ENCODE data around the gene SLC37A2. TPM values are rescaled to one million over a fixed set of nuclear protein-coding genes. Genes with fewer than 3 reads are reported as not detected.

Gene SLC37A2
- total RNA-seq, 1 experiment from 2014 or later, result not detected

GRCh38 chr11:125064070-125064469, 965 bp downstream of the SLC37A2 start:
- ChIA-PET CTCF (no interaction called here), POLR2A (ENCODE audit: low non-redundant PET) (interaction anchor here (0.6 kb wide), 1 partner anchor 226 kb away, joined by 3 read pairs; no protein-coding TSS in a partner anchor)
- Histone ChIP-seq H3K4me1 (ENCODE audit: insufficient read depth, low read length, poor library complexity, severe bottlenecking) (no peaks in the 10 kb centered on the region), H3K4me3 (ENCODE audit: low read depth, low read length, poor library complexity, severe bottlenecking) (no peak overlapping the region), H3K36me3 (ENCODE audit: insufficient read depth, low read length, poor library complexity, severe bottlenecking) (no peaks in the 10 kb centered on the region), H3K27me3 (replicated peaks; ENCODE audit: insufficient read depth, low read depth, low read length, poor library complexity) (peaks cover 64% of the 10 kb centered on the region), H3K27ac (ENCODE audit: low read depth, low read length, poor library complexity, severe bottlenecking) (no peak overlapping the region), H3K9me3 (ENCODE audit: low read depth, low read length, poor library complexity, severe bottlenecking) (no peaks in the 10 kb centered on the region)
- no TSS peak for BruUV-seq (replicated peaks)
- intact Hi-C loops (cut with micrococcal nuclease; ENCODE audit: unreplicated experiment), result no loop called here
- TF ChIP-seq EZH2 (IDR thresholded peaks at IDR 0.05; ENCODE audit: borderline replicate concordance, low read depth, low read length, poor library complexity, severe bottlenecking) (no peak), CTCF (conservative IDR thresholded peaks at IDR 0.05; ENCODE audit: low read depth, low read length) (no peak)
- no peak for DNase-seq (ENCODE audit: low spot score)

GRCh38 chr11:125068368-125068767, 5.3 kb downstream of the SLC37A2 start:
- no TSS peak for BruUV-seq (replicated peaks)
- DNase-seq (ENCODE audit: low spot score), result no peak
- Histone ChIP-seq H3K9me3 (ENCODE audit: low read depth, low read length, poor library complexity, severe bottlenecking) (no peaks in the 10 kb centered on the region), H3K27me3 (replicated peaks; ENCODE audit: insufficient read depth, low read depth, low read length, poor library complexity) (peaks cover 32% of the 10 kb centered on the region), H3K4me3 (ENCODE audit: low read depth, low read length, poor library complexity, severe bottlenecking) (no peak overlapping the region), H3K4me1 (ENCODE audit: insufficient read depth, low read length, poor library complexity, severe bottlenecking) (no peaks in the 10 kb centered on the region), H3K36me3 (ENCODE audit: insufficient read depth, low read length, poor library complexity, severe bottlenecking) (no peaks in the 10 kb centered on the region), H3K27ac (ENCODE audit: low read depth, low read length, poor library complexity, severe bottlenecking) (no peak overlapping the region)
- POLR2A ChIA-PET (ENCODE audit: low non-redundant PET), result no interaction called here
- CTCF ChIA-PET, result no interaction called here
- intact Hi-C loops (cut with micrococcal nuclease; ENCODE audit: unreplicated experiment), result no loop called here
- no peak for TF ChIP-seq EZH2 (IDR thresholded peaks at IDR 0.05; ENCODE audit: borderline replicate concordance, low read depth, low read length, poor library complexity, severe bottlenecking)
- no peak for TF ChIP-seq CTCF (conservative IDR thresholded peaks at IDR 0.05; ENCODE audit: low read depth, low read length)

- Histone ChIP-seq H3K4me1 (ENCODE audit: insufficient read depth, low read length, poor library complexity, severe bottlenecking) (no peaks in the 10 kb centered on the region), H3K27ac (ENCODE audit: low read depth, low read length, poor library complexity, severe bottlenecking) (no peak overlapping the region), H3K27me3 (replicated peaks; ENCODE audit: insufficient read depth, low read depth, low read length, poor library complexity) (peaks cover 25% of the 10 kb centered on the region), H3K9me3 (ENCODE audit: low read depth, low read length, poor library complexity, severe bottlenecking) (no peaks in the 10 kb centered on the region), H3K36me3 (ENCODE audit: insufficient read depth, low read length, poor library complexity, severe bottlenecking) (no peaks in the 10 kb centered on the region), H3K4me3 (ENCODE audit: low read depth, low read length, poor library complexity, severe bottlenecking) (no peak overlapping the region)
- intact Hi-C loops (cut with micrococcal nuclease; ENCODE audit: unreplicated experiment), result no loop called here
- no peak for TF ChIP-seq EZH2 (IDR thresholded peaks at IDR 0.05; ENCODE audit: borderline replicate concordance, low read depth, low read length, poor library complexity, severe bottlenecking)
- POLR2A ChIA-PET (ENCODE audit: low non-redundant PET), result no interaction called here
- BruUV-seq (replicated peaks), result no TSS peak
- CTCF ChIA-PET, result no interaction called here
- no peak for DNase-seq (ENCODE audit: low spot score)
Measured at GRCh38 chr11:125069008-125069407, 5.9 kb downstream of the SLC37A2 start.

- Histone ChIP-seq H3K36me3 (ENCODE audit: insufficient read depth, low read length, poor library complexity, severe bottlenecking) (no peaks in the 10 kb centered on the region), H3K27me3 (replicated peaks; ENCODE audit: insufficient read depth, low read depth, low read length, poor library complexity) (peaks cover 17% of the 10 kb centered on the region), H3K4me1 (ENCODE audit: insufficient read depth, low read length, poor library complexity, severe bottlenecking) (no peaks in the 10 kb centered on the region), H3K9me3 (ENCODE audit: low read depth, low read length, poor library complexity, severe bottlenecking) (no peaks in the 10 kb centered on the region), H3K27ac (ENCODE audit: low read depth, low read length, poor library complexity, severe bottlenecking) (no peak overlapping the region), H3K4me3 (ENCODE audit: low read depth, low read length, poor library complexity, severe bottlenecking) (no peak overlapping the region)
- ChIA-PET CTCF (no interaction called here), POLR2A (ENCODE audit: low non-redundant PET) (no interaction called here)
- TF ChIP-seq CTCF (conservative IDR thresholded peaks at IDR 0.05; ENCODE audit: low read depth, low read length), result no peak
- TF ChIP-seq EZH2 (IDR thresholded peaks at IDR 0.05; ENCODE audit: borderline replicate concordance, low read depth, low read length, poor library complexity, severe bottlenecking), result no peak
- intact Hi-C loops (cut with micrococcal nuclease; ENCODE audit: unreplicated experiment), result no loop called here
- BruUV-seq (replicated peaks), result no TSS peak
- DNase-seq (ENCODE audit: low spot score), result no peak
Measured at GRCh38 chr11:125069796-125070195, 6.7 kb downstream of the SLC37A2 start.

Measured in A673 (cell line).